ENCODE measurements around the gene MYL5. TPM values are rescaled to one million over a fixed set of nuclear protein-coding genes. Genes with fewer than 3 reads are reported as not detected.

Gene MYL5
- polyA plus RNA-seq, 1 experiment, result 24.4 TPM

GRCh38 chr4:723751-724530 is 49.6 kb downstream of the MYL5 start:
- H3K27me3 ChIP-seq (ENCODE audit: control insufficient read depth, insufficient read depth, low read length), result no peaks in the 10 kb centered on the region
- DNase-seq (ENCODE audit: low read depth), result no peak
- no peak overlapping the region for H3K4me3 ChIP-seq (ENCODE audit: low read depth, low read length)
- CTCF ChIA-PET, result interaction anchor here (1.5 kb wide), 1 partner anchor 11 kb away, joined by 3 read pairs; no protein-coding TSS in a partner anchor
- POLR2A ChIA-PET, result no interaction called here
- TF ChIP-seq CTCF (IDR thresholded peaks at IDR 0.05; ENCODE audit: insufficient read depth, low read depth, low read length), result no peak
- peaks cover 12% of the 10 kb centered on the region for H3K36me3 ChIP-seq (ENCODE audit: control insufficient read depth, insufficient read depth, low read length)

- peaks cover 14% of the 10 kb centered on the region for H3K36me3 ChIP-seq (ENCODE audit: control insufficient read depth, insufficient read depth, low read length)
- no peak for TF ChIP-seq CTCF (IDR thresholded peaks at IDR 0.05; ENCODE audit: insufficient read depth, low read depth, low read length)
- H3K4me3 ChIP-seq (ENCODE audit: low read depth, low read length), result no peak overlapping the region
- no peaks in the 10 kb centered on the region for H3K27me3 ChIP-seq (ENCODE audit: control insufficient read depth, insufficient read depth, low read length)
- ChIA-PET POLR2A (no interaction called here), CTCF (interaction anchor here (1.5 kb wide), 1 partner anchor 12 kb away, joined by 3 read pairs; no protein-coding TSS in a partner anchor)
- no peak for DNase-seq (ENCODE audit: low read depth)
These were observed 51.3 kb downstream of the MYL5 start for GRCh38 chr4:725391-726234.

- POLR2A ChIA-PET, result no interaction called here
- peak; percentile 44 for DNase-seq (ENCODE audit: low read depth)
- no peak for TF ChIP-seq CTCF (IDR thresholded peaks at IDR 0.05; ENCODE audit: insufficient read depth, low read depth, low read length)
These were observed 52.0 kb downstream of the MYL5 start for GRCh38 chr4:726235-726787.

GRCh38 chr4:726838-727237 is 52.5 kb downstream of the MYL5 start:
- POLR2A ChIA-PET, result interaction anchor here (0.6 kb wide), 1 partner anchor 204 kb away, joined by 5 read pairs; no protein-coding TSS in a partner anchor
- CTCF ChIA-PET, result interaction anchor here (0.6 to 0.7 kb wide), 2 partner anchors 14 to 37 kb away, joined by 3 to 4 read pairs; no protein-coding TSS in a partner anchor
- H3K4me3 ChIP-seq (ENCODE audit: low read depth, low read length), result no peak overlapping the region

More at GRCh38 chr4:726235-726787, 52.0 kb downstream of the MYL5 start:
- CTCF ChIA-PET, result interaction anchor here (0.6 kb wide), 1 partner anchor 37 kb away, joined by 4 read pairs; no protein-coding TSS in a partner anchor
- Histone ChIP-seq H3K27me3 (ENCODE audit: control insufficient read depth, insufficient read depth, low read length) (no peaks in the 10 kb centered on the region), H3K36me3 (ENCODE audit: control insufficient read depth, insufficient read depth, low read length) (peaks cover 20% of the 10 kb centered on the region), H3K4me3 (ENCODE audit: low read depth, low read length) (no peak overlapping the region)

More at GRCh38 chr4:726838-727237, 52.5 kb downstream of the MYL5 start:
- H3K27me3 ChIP-seq (ENCODE audit: control insufficient read depth, insufficient read depth, low read length), result no peaks in the 10 kb centered on the region
- no peak for TF ChIP-seq CTCF (IDR thresholded peaks at IDR 0.05; ENCODE audit: insufficient read depth, low read depth, low read length)
- DNase-seq (ENCODE audit: low read depth), result no peak
- peaks cover 19% of the 10 kb centered on the region for H3K36me3 ChIP-seq (ENCODE audit: control insufficient read depth, insufficient read depth, low read length)

Measured in BJ (cell line).